Activated CD4-positive, alpha-beta T cell treated with anti-CD3 and anti-CD28 coated beads, Interleukin-2, amount 10 ng/mL, durations not matched to agents 24 days and 14 days (primary cell): ENCODE data around the gene ZNRF4. TPM values are rescaled to one million over a fixed set of nuclear protein-coding genes. Genes with fewer than 3 reads are reported as not detected.

Source experiments
- DNase-seq: peaks from one replicate; pipeline ENCODE4 v3.0.0; 2022
- H3K27ac Mint-ChIP-seq: one replicate; pipeline ENCODE4 v1.8.0; 2022; ENCODE audit warnings: mild to moderate bottlenecking, mixed read lengths
- H3K27me3 Mint-ChIP-seq: one replicate; pipeline ENCODE4 v1.8.0; 2022; ENCODE audit warnings: mixed read lengths
- H3K36me3 Mint-ChIP-seq: one replicate; pipeline ENCODE4 v1.8.0; 2022; ENCODE audit warnings: low read depth, mild to moderate bottlenecking, mixed read lengths
- H3K4me1 Mint-ChIP-seq: one replicate; pipeline ENCODE4 v1.8.0; 2021; ENCODE audit warnings: mixed read lengths
- H3K4me3 Mint-ChIP-seq: one replicate; pipeline ENCODE4 v1.8.0; 2022; ENCODE audit warnings: mild to moderate bottlenecking, moderate library complexity, mixed read lengths
- H3K9me3 Mint-ChIP-seq: one replicate; pipeline ENCODE4 v1.8.0; 2021; ENCODE audit warnings: mixed read lengths
- intact Hi-C: fragments of 100-400 bp; cut with micrococcal nuclease; formaldehyde crosslinking; loops from one replicate; pipeline ENCODE4 v1.15.1; 2023
- total RNA-seq: library from RNA; stranded (reverse); gene quantifications from 2 replicates; pipeline ENCODE4 v1.2.3, GENCODE V29; 2022

The ZNRF4 gene
- total RNA-seq, 1 donor from 2014 or later = not detected

DNA sequence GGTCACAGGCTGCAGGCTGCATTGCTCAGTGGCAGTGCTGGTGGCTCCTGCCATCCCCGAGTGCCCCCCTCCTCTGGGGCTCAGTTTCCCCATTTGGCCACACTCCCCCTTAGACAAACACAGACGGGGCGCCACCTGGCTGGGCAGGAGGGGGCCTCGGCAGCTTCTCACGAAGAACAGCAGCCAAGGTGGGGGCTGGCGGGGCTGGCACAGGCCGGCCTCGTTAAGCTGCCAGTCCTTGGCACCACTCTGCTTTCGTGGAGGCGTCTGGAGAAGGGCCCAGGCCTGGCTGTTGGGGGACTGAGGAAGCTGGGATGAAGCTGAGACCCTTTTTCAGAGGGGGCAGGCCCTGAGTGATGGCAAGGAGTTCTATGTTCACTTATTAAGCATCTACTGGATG lies 3.7 kb upstream of the ZNRF4 start:
- Mint-ChIP-seq H3K4me1 (no peaks in the 10 kb centered on the region), H3K27me3 (no peaks in the 10 kb centered on the region)

DNA sequence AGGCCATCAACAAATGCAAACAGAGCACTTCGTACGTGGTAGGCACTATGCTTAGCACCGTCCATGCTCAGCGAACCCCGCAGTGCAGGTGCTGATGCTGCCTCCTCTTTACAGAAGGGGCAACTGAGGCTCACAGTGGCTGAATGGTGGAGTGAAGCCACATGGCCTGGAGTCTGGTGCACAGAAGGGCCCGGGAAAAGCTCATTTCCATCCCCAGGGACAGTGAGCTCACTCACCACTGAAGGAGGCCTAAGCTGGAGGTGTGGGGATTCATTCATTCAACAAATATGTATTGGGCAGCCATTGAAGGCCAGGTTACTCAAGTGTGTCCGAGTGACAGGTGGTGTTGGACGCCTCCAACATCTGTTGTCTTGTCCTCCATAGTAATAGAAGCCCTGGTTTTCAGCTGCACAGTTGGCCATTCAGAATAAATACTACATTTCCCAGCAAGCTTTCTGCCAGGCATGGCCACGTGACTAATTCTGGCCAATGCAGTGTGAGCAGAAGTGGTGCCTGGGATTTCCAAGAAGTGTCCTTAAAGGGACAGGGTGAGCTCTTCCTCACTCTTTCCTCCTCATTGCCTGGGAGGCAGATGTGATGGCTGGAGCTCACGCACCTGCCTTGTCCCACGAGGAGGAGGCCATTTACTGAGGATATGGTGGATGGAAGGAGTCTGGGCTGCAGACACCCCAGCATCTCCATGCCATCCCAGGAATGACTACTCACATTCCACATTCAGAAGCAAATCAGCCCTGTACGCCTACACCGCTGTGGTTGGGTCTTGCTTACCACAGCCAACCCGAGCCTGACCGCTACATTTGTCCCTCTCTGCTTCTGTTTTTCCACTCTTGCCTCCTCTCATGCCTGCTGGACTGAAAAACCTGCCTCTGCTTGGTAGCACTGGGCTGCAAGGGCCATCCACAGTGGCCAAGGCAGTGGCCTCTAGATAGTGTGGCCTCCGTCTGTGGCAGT lies 2.3 kb upstream of the ZNRF4 start:
- H3K27me3 Mint-ChIP-seq = no peaks in the 10 kb centered on the region
- H3K27ac Mint-ChIP-seq = no peak overlapping the region
- H3K4me1 Mint-ChIP-seq = no peaks in the 10 kb centered on the region
- DNase-seq = no peak
- H3K9me3 Mint-ChIP-seq = no peaks in the 10 kb centered on the region
- H3K4me3 Mint-ChIP-seq = no peak overlapping the region
- H3K36me3 Mint-ChIP-seq = no peaks in the 10 kb centered on the region
- intact Hi-C loops = no loop called here

More for the DNA sequence above, 3.7 kb upstream of the ZNRF4 start:
- no peak for DNase-seq
- intact Hi-C loops = no loop called here
- Mint-ChIP-seq H3K9me3 (no peaks in the 10 kb centered on the region), H3K36me3 (no peaks in the 10 kb centered on the region), H3K4me3 (no peak overlapping the region), H3K27ac (no peak overlapping the region)

DNA sequence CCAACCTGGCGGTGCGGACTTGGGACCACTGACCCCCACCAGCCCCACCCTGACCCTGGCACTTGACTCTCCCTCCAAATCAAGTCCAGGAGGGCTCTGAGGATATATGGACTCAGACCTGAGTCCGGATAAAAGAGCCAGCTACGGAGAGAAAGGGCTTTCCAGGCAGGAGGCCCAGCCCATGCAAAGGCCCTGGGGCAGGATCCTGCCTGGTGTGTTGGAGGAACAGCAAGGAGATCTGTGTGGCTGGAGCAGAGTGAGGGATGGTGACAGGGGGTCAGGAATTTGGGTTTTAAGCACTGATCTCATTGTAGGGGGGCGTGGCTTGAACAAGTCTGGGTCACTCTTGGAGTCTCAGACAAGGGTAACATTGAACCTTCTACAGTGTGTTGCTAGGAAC lies 474 bp upstream of the ZNRF4 start:
- no peaks in the 10 kb centered on the region for H3K9me3 Mint-ChIP-seq
- H3K4me3 Mint-ChIP-seq = no peak overlapping the region
- no peaks in the 10 kb centered on the region for H3K36me3 Mint-ChIP-seq
- H3K4me1 Mint-ChIP-seq = no peaks in the 10 kb centered on the region
- no peaks in the 10 kb centered on the region for H3K27me3 Mint-ChIP-seq
- H3K27ac Mint-ChIP-seq = no peak overlapping the region
- intact Hi-C loops = no loop called here
- DNase-seq = no peak

DNA sequence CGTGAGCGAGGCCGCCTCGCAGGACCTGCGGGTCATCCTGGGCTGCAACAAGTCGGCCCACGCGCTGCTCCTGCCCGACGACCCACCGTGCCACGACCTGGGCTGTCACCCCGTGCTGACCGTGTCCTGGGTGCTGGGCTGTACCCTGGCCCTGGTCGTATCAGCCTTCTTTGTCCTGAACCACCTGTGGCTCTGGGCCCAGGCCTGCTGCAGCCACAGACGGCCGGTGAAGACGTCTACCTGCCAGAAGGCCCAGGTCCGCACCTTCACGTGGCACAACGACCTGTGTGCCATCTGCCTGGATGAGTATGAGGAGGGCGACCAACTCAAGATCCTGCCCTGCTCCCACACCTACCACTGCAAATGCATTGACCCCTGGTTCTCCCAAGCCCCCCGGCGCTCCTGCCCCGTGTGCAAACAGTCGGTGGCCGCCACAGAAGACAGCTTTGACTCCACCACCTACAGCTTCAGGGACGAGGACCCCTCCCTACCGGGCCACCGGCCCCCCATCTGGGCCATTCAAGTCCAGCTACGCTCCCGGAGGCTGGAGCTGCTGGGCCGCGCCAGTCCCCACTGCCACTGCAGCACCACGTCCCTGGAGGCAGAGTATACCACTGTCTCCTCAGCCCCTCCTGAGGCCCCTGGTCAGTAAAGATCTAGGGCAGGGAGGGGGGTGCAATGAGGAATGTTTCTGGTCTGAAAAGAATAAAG lies 1.1 kb downstream of the ZNRF4 start:
- Mint-ChIP-seq H3K27me3 (no peaks in the 10 kb centered on the region), H3K4me3 (no peak overlapping the region), H3K36me3 (no peaks in the 10 kb centered on the region), H3K9me3 (no peaks in the 10 kb centered on the region), H3K4me1 (no peaks in the 10 kb centered on the region), H3K27ac (no peak overlapping the region)
- intact Hi-C loops = no loop called here
- no peak for DNase-seq

DNA sequence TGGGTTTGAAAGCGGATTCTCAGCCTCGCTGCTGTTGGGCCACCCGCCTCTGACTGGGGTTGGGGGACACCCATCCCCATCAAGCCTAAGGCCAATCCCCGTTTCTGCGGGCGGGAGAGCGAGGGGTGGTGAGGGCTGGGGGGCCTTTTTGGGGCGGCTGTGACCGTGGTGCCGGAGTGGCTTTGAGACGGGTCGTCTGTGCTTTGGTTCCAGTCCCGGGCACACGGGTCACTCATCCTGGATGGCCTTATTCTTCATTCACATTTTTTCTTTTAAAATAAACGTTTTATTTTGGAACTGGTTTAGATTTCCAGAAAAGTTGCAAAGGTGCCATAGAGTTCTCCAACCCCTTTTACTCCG lies 1.6 kb downstream of the ZNRF4 start:
- Mint-ChIP-seq H3K27me3 (no peaks in the 10 kb centered on the region), H3K4me1 (no peaks in the 10 kb centered on the region), H3K27ac (no peak overlapping the region), H3K4me3 (no peak overlapping the region), H3K9me3 (no peaks in the 10 kb centered on the region), H3K36me3 (no peaks in the 10 kb centered on the region)
- DNase-seq = no peak
- intact Hi-C loops = no loop called here

DNA sequence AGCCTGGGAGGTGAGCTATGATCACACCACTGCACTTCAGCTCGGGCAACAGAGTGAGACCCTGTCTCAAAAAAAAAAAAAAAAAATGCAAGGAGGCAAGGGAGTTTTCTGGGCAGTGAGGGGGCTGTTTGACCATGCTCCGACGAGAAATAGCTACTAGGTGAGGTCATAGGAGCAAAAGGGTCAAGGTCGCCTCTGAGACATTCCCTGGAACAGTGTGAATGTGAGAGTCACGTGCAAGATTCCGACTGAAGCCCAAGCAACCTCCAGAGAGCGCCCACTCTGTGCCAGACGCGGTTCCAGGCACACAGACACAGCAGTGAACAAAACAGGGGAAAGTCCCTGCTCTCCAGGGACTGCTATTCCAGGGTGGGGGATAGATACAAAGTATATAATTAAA lies 2.5 kb downstream of the ZNRF4 start:
- H3K4me1 Mint-ChIP-seq = no peaks in the 10 kb centered on the region
- intact Hi-C loops = no loop called here
- DNase-seq = no peak
- H3K9me3 Mint-ChIP-seq = no peaks in the 10 kb centered on the region
- H3K36me3 Mint-ChIP-seq = no peaks in the 10 kb centered on the region
- no peak overlapping the region for H3K27ac Mint-ChIP-seq
- H3K27me3 Mint-ChIP-seq = no peaks in the 10 kb centered on the region
- no peak overlapping the region for H3K4me3 Mint-ChIP-seq

DNA sequence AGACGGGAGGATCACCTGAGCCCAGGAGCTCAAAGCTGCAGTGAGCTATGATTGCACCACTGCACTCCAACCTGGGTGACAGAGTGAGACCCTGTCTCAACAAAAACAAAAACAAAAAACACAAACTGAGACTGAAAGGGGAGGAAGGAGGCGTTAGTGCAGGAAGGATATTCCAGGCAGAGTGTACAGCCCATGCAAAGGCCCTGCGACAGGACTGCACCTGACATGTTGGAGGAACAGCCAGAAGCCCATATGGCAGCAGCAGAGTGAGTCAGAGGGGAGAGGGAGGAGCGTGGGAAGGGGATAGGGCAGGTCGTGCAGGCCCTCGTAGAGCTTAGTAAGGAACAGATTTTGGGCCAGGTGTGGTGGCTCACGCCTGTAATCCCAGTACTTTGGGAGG lies 3.2 kb downstream of the ZNRF4 start:
- Mint-ChIP-seq H3K27me3 (no peaks in the 10 kb centered on the region), H3K9me3 (no peaks in the 10 kb centered on the region), H3K36me3 (no peaks in the 10 kb centered on the region), H3K4me3 (no peak overlapping the region), H3K27ac (no peak overlapping the region), H3K4me1 (no peaks in the 10 kb centered on the region)
- DNase-seq = no peak
- intact Hi-C loops = no loop called here

DNA sequence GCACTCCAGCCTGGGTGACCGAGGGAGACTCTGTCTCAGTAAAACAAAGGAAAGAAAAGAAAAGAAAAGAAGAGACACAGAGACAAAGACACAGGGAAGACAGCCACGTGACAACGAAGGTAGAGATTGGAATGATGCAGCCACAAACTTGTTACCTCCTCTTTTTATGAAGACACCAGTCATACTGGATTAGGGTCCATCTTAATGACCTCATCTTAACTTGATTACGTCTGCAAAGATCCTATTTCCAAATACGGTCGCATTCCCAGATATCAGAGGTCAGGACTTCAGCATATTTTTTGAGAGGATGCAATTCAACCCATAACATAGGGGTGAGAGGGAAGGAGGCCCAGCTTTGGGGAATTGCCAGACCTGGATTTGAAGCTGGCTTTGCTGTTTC lies 4.1 kb downstream of the ZNRF4 start:
- Mint-ChIP-seq H3K27me3 (no peaks in the 10 kb centered on the region), H3K36me3 (no peaks in the 10 kb centered on the region), H3K4me3 (no peak overlapping the region), H3K9me3 (no peaks in the 10 kb centered on the region), H3K4me1 (no peaks in the 10 kb centered on the region), H3K27ac (no peak overlapping the region)
- intact Hi-C loops = no loop called here
- DNase-seq = no peak

DNA sequence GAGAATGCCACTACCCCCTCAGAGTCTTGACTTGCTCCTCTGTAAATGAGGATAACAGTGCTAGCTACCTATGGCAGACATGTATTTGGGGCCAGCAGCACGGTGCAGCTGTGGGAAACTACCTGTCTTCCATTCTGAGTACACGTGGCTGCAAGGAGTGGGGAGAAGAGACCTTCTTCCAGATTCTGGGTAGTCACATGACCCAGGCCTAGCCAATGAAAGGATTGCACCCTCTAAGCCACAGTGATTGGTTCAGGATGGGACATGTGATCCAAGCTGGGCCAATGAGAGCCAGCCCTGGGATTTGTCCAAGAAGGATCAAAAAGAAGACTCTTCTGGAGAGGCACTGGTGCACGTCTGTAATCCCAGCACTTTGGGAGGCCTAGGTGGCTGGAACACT lies 5.5 kb downstream of the ZNRF4 start:
- H3K9me3 Mint-ChIP-seq = no peaks in the 10 kb centered on the region
- no peaks in the 10 kb centered on the region for H3K36me3 Mint-ChIP-seq
- H3K27me3 Mint-ChIP-seq = no peaks in the 10 kb centered on the region
- H3K27ac Mint-ChIP-seq = no peak overlapping the region
- intact Hi-C loops = no loop called here
- no peaks in the 10 kb centered on the region for H3K4me1 Mint-ChIP-seq
- no peak overlapping the region for H3K4me3 Mint-ChIP-seq
- DNase-seq = no peak

DNA sequence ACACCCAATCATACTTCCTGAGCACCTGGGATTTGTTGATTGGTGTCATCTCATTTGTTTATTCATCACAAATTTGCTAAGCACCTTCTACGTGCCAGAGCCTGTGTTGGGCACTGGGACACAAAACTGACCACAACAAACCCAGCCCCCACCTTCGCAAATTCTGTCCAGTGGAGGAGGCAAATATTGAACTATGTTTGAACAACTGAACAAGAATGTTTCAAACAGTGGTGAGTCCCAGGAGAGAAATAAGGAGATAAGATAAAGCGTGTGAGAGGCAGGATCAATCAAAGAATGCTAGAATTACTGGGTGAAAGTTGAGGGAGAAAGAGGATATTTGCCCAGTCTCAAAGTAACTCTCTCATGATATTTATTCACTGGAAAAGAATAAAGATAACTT lies 8.7 kb downstream of the ZNRF4 start:
- no peak overlapping the region for H3K27ac Mint-ChIP-seq
- H3K9me3 Mint-ChIP-seq = no peaks in the 10 kb centered on the region
- H3K27me3 Mint-ChIP-seq = no peaks in the 10 kb centered on the region
- no peaks in the 10 kb centered on the region for H3K36me3 Mint-ChIP-seq
- no peak for DNase-seq
- no peak overlapping the region for H3K4me3 Mint-ChIP-seq
- intact Hi-C loops = no loop called here
- no peaks in the 10 kb centered on the region for H3K4me1 Mint-ChIP-seq

DNA sequence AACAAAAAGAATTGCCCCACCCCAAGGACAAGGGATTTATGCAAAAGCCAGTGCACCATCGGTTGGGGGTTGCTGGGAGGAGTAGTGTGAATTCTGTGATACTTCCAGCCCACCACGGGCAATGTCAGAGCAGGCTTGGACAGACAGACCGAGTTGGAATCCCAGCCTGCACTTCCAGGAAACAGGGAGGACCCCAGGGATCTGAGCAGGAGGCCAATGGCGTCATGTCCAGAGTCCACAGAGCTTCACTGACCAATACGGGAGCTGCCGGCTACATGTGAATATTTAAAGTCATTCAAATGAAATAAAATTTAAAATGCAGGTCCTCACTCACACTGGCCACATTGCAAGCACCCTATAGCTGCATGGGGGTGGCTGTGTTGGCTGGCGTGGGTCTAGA lies 10.9 kb downstream of the ZNRF4 start:
- H3K4me3 Mint-ChIP-seq = no peak overlapping the region
- H3K9me3 Mint-ChIP-seq = no peaks in the 10 kb centered on the region
- no peak for DNase-seq
- intact Hi-C loops = no loop called here
- H3K27ac Mint-ChIP-seq = no peak overlapping the region
- no peaks in the 10 kb centered on the region for H3K27me3 Mint-ChIP-seq
- no peaks in the 10 kb centered on the region for H3K36me3 Mint-ChIP-seq
- no peaks in the 10 kb centered on the region for H3K4me1 Mint-ChIP-seq

DNA sequence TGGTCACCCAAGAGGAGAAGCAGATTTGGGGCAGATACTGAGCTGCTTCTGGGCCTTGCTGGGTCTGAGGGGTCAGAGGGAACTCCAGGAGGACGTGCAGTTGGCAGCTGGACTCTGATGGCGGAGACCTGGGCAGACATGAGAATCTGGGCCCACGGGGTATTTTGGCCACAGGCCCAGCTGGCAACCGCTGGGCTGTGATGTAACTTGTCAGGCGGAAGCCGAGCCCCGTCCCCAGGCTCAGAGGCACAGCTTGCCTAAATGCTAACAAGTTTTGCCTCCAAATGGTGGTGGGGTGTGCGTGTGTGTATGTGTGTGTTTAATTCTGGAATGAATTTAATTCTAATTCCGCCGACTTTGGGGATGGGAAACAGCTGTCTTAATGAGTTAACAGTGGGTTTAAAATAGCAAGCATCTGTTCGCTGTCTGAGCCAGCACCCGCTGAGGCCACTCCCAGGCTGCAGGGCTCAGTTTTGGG lies 11.6 kb downstream of the ZNRF4 start:
- H3K36me3 Mint-ChIP-seq = no peaks in the 10 kb centered on the region

DNA sequence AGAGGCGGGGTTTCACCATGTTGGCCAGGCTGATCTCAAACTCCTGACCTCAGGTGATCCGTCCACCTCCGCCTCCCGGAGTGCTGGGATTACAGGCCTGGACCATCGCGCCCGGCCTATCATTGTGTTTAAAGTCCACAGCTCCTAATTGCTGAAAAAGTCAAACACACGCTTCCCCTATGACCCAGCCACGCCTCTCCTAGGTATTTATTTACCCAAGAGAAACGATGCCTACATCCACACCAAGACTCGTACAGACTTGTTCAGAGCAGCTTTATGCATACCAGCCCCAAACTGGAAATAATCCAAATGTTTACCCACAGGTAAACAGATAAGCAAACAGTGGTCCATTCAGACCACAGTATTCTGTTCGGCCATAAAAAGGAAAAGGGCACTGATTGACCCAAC lies 15.1 kb downstream of the ZNRF4 start:
- no peak for DNase-seq
- no peaks in the 10 kb centered on the region for H3K9me3 Mint-ChIP-seq
- H3K36me3 Mint-ChIP-seq = no peaks in the 10 kb centered on the region
- intact Hi-C loops = no loop called here
- no peaks in the 10 kb centered on the region for H3K4me1 Mint-ChIP-seq
- H3K27me3 Mint-ChIP-seq = no peaks in the 10 kb centered on the region
- H3K27ac Mint-ChIP-seq = no peak overlapping the region
- H3K4me3 Mint-ChIP-seq = no peak overlapping the region

More for the DNA sequence above, 11.6 kb downstream of the ZNRF4 start:
- no peaks in the 10 kb centered on the region for H3K9me3 Mint-ChIP-seq
- no peaks in the 10 kb centered on the region for H3K27me3 Mint-ChIP-seq
- H3K4me1 Mint-ChIP-seq = no peaks in the 10 kb centered on the region
- no peak overlapping the region for H3K4me3 Mint-ChIP-seq
- no peak overlapping the region for H3K27ac Mint-ChIP-seq
- intact Hi-C loops = no loop called here
- DNase-seq = no peak

DNA sequence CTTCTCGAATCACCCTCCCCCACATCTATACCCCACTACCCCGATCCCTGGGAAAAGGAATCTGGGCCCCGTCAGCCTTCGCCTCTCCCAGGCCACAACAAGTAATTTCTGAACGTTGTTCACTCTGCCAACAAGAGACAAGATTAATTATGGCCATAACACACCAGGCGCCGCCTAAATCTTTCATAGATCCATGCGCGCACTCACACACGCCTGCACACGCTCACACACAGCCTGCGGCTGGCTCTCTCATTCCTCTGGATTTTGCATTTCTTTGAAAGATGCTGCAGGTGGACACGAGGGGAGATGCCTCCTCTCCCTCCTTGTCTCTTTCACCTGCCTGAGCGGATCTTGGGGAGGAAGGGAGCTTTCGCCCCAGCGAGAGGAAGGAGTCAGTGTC lies 17.1 kb downstream of the ZNRF4 start:
- intact Hi-C loops = no loop called here
- H3K4me3 Mint-ChIP-seq = no peak overlapping the region
- no peaks in the 10 kb centered on the region for H3K4me1 Mint-ChIP-seq
- H3K36me3 Mint-ChIP-seq = no peaks in the 10 kb centered on the region
- no peaks in the 10 kb centered on the region for H3K9me3 Mint-ChIP-seq
- no peak overlapping the region for H3K27ac Mint-ChIP-seq
- DNase-seq = no peak
- no peaks in the 10 kb centered on the region for H3K27me3 Mint-ChIP-seq
